ENCODE measurements around the gene VPS13D. TPM values are rescaled to one million over a fixed set of nuclear protein-coding genes. Genes with fewer than 3 reads are reported as not detected.

VPS13D gene
- total and polyA plus RNA-seq, 2 of the 4 experiments (the other 2 are of a cell fraction), result 9.0 to 16.3 TPM

GRCh38 chr1:12305377-12305776, 75.5 kb downstream of the VPS13D start:
- no peak for TF ChIP-seq MAZ (IDR thresholded peaks at IDR 0.05; ENCODE audit: borderline replicate concordance, low read depth, low read length)
- no peak for TF ChIP-seq USF2 (IDR thresholded peaks at IDR 0.05; ENCODE audit: low read depth, low read length)
- TF ChIP-seq RFX5 (IDR thresholded peaks at IDR 0.05; ENCODE audit: low read depth, low read length), result no peak
- no peak for TF ChIP-seq BHLHE40 (IDR thresholded peaks at IDR 0.05; ENCODE audit: low read depth, low read length)
- TF ChIP-seq CTCF (conservative IDR thresholded peaks at IDR 0.05; ENCODE audit: low read depth, low read length), result no peak
- no peak for TF ChIP-seq FOS (IDR thresholded peaks at IDR 0.05; ENCODE audit: low read depth, low read length)
- TF ChIP-seq NFE2L2 (IDR thresholded peaks at IDR 0.05; ENCODE audit: low read depth, low read length), result no peak
- TF ChIP-seq MXI1 (IDR thresholded peaks at IDR 0.05; ENCODE audit: borderline replicate concordance, low read depth, low read length), result no peak
- TF ChIP-seq CEBPB (IDR thresholded peaks at IDR 0.05; ENCODE audit: low read depth, low read length), result no peak
- no peak for TF ChIP-seq ELK1 (IDR thresholded peaks at IDR 0.05; ENCODE audit: borderline replicate concordance, low read depth, low read length)
- no peak for TF ChIP-seq MAFK (IDR thresholded peaks at IDR 0.05; ENCODE audit: low read depth, low read length)
- TF ChIP-seq POLR2A (IDR thresholded peaks at IDR 0.05; ENCODE audit: low read depth, low read length), result no peak
- TF ChIP-seq RCOR1 (IDR thresholded peaks at IDR 0.05; ENCODE audit: insufficient replicate concordance, low read length), result no peak
- TF ChIP-seq RAD21 (IDR thresholded peaks at IDR 0.05; ENCODE audit: low read length), result no peak
- peaks cover 0 to 3% of the 10 kb centered on the region in 2 experiments; a peak in 2 of 4 replicates for H3K79me1 ChIP-seq (ENCODE audit: low read depth in 1 of 2, low read length in 2 of 2)
- H3K9me1 ChIP-seq (ENCODE audit: insufficient read depth, low read length), result peaks cover 4% of the 10 kb centered on the region; the same call in 1 of the 2 replicates
- intact Hi-C loops (cut with micrococcal nuclease) (no loop called here), in situ Hi-C loops (cut with MboI; ENCODE audit: low sequenced_read_pairs) (no loop called here), dilution Hi-C loops (cut with HindIII; ENCODE audit: low sequenced_read_pairs, unreplicated experiment) (no loop called here)
- H2AK5ac ChIP-seq (ENCODE audit: low read depth, low read length), result no peak overlapping the region
- H3K36me3 ChIP-seq (ENCODE audit: control insufficient read depth, insufficient read depth, low read length), result peaks cover 38% of the 10 kb centered on the region
- peaks cover 27% of the 10 kb centered on the region for H4K20me1 ChIP-seq (ENCODE audit: insufficient read depth, low read length)
- no peak overlapping the region for H4K8ac ChIP-seq (ENCODE audit: low read depth in 2 of 2, low read length in 2 of 2)
- H3K56ac ChIP-seq (ENCODE audit: extremely low read depth, insufficient read depth, low read length), result no peak overlapping the region
- no peak overlapping the region for H2AK9ac ChIP-seq (replicated peaks; ENCODE audit: low read depth, low read length, poor library complexity)
- no peak overlapping the region for H2BK120ac ChIP-seq (ENCODE audit: low read depth, low read length)
- no peak overlapping the region for H3K9ac ChIP-seq (ENCODE audit: low read depth, low read length)
- peaks cover 3% of the 10 kb centered on the region; the same call in 1 of the 2 replicates for H3K27me3 ChIP-seq (ENCODE audit: control insufficient read depth, insufficient read depth, low read length)
- H2BK5ac ChIP-seq (ENCODE audit: low read depth, low read length, poor library complexity, severe bottlenecking), result no peak overlapping the region
- no TSS peak for BruUV-seq (replicated peaks)
- POLR2A ChIA-PET (ENCODE audit: unreplicated experiment), result no interaction called here
- H4K5ac ChIP-seq (ENCODE audit: low read depth, low read length), result no peak overlapping the region
- no peak overlapping the region for H3K4me3 ChIP-seq (ENCODE audit: insufficient read depth, low read depth, low read length)
- DNase-seq, result no peak
- H3K18ac ChIP-seq (ENCODE audit: low read depth, low read length), result no peak overlapping the region
- H4K91ac ChIP-seq (ENCODE audit: insufficient read depth, low read depth, low read length), result no peak overlapping the region
- CTCF ChIA-PET, result no interaction called here
- H2BK15ac ChIP-seq (ENCODE audit: low read depth, low read length), result no peak overlapping the region
- H3K4me1 ChIP-seq (ENCODE audit: control insufficient read depth, insufficient read depth, low read length), result peaks cover 2% of the 10 kb centered on the region
- H3K14ac ChIP-seq (replicated peaks; ENCODE audit: low read depth, low read length), result no peak overlapping the region
- no peak overlapping the region for H3K4me2 ChIP-seq (ENCODE audit: low read depth, low read length)
- H2BK20ac ChIP-seq (ENCODE audit: low read depth, low read length), result no peak overlapping the region
- WGBS, 2 experiments (ENCODE audit: extremely low coverage in 2 of 2, insufficient read length in 1 of 2), result 88% methylated on average over 3 of the region's 8 CpGs; no CpG with 5 or more reads in 1 of the 2 experiments
- ATAC-seq (ENCODE audit: low read depth), result no peak
- H3K9me3 ChIP-seq (ENCODE audit: control insufficient read depth, insufficient read depth, low read length), result peaks cover 4% of the 10 kb centered on the region
- no peak overlapping the region for H3K4ac ChIP-seq (ENCODE audit: low read depth, low read length)
- H3K23ac ChIP-seq (ENCODE audit: low read depth, low read length), result no peak overlapping the region
- H2AFZ ChIP-seq (replicated peaks; ENCODE audit: low read length, poor library complexity), result no peak overlapping the region
- H3K27ac ChIP-seq (ENCODE audit: insufficient read depth, low read length), result no peak overlapping the region
